Measurements from ENCODE around the gene PAQR5.

PAQR5 gene

GRCh38 chr15:69324565-69324964, 25.9 kb downstream of the PAQR5 start:
- TF ChIP-seq CEBPB (IDR thresholded peaks at IDR 0.05) (no peak), TEAD4 (IDR thresholded peaks at IDR 0.05) (no peak)
- TF ChIP-seq, protein P1, sequence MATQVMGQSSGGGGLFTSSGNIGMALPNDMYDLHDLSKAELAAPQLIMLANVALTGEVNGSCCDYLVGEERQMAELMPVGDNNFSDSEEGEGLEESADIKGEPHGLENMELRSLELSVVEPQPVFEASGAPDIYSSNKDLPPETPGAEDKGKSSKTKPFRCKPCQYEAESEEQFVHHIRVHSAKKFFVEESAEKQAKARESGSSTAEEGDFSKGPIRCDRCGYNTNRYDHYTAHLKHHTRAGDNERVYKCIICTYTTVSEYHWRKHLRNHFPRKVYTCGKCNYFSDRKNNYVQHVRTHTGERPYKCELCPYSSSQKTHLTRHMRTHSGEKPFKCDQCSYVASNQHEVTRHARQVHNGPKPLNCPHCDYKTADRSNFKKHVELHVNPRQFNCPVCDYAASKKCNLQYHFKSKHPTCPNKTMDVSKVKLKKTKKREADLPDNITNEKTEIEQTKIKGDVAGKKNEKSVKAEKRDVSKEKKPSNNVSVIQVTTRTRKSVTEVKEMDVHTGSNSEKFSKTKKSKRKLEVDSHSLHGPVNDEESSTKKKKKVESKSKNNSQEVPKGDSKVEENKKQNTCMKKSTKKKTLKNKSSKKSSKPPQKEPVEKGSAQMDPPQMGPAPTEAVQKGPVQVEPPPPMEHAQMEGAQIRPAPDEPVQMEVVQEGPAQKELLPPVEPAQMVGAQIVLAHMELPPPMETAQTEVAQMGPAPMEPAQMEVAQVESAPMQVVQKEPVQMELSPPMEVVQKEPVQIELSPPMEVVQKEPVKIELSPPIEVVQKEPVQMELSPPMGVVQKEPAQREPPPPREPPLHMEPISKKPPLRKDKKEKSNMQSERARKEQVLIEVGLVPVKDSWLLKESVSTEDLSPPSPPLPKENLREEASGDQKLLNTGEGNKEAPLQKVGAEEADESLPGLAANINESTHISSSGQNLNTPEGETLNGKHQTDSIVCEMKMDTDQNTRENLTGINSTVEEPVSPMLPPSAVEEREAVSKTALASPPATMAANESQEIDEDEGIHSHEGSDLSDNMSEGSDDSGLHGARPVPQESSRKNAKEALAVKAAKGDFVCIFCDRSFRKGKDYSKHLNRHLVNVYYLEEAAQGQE (IDR thresholded peaks at IDR 0.05; ENCODE audit: low read depth) = no peak

GRCh38 chr15:69325456-69325971, 26.8 kb downstream of the PAQR5 start:
- no peak for TF ChIP-seq TAF1 (IDR thresholded peaks at IDR 0.05; ENCODE audit: low read depth)
- TF ChIP-seq TEAD4 (IDR thresholded peaks at IDR 0.05) = no peak
- no peak for TF ChIP-seq USF1 (IDR thresholded peaks at IDR 0.05)
- TF ChIP-seq, protein P2, sequence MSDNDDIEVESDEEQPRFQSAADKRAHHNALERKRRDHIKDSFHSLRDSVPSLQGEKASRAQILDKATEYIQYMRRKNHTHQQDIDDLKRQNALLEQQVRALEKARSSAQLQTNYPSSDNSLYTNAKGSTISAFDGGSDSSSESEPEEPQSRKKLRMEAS (IDR thresholded peaks at IDR 0.05) = no peak
- no peak for TF ChIP-seq ZBTB7A (IDR thresholded peaks at IDR 0.05; ENCODE audit: low read depth)
- TF ChIP-seq YY1 (IDR thresholded peaks at IDR 0.05; ENCODE audit: low read depth) = no peak
- TF ChIP-seq TCF12 (IDR thresholded peaks at IDR 0.05; ENCODE audit: low read depth) = no peak
- TF ChIP-seq FOXM1 (IDR thresholded peaks at IDR 0.05; ENCODE audit: borderline replicate concordance, low read depth) = no peak
- no peak for TF ChIP-seq EGR1 (IDR thresholded peaks at IDR 0.05)
- no peak for TF ChIP-seq CEBPB (IDR thresholded peaks at IDR 0.05)

DNA sequence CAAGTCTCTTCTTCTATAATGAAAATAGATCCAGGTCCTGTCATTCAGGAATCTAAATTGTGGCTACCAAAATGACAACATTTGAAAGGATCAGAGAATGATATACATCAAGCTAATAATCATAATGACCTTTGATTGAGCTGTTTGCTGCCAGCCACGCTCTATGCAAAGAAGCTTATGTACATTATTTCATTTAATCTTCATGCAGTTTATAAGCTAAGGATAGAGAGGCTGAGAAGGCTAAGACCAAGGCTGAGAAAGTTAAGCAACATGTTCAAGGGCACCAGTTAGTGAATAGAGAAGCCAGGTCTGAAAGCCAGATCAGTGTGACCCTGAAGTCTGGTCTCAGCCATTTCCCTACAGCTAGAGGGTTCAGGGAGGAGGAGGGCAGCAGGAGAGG, 29.4 kb downstream of the PAQR5 start:
- TF ChIP-seq TCF12 (IDR thresholded peaks at IDR 0.05; ENCODE audit: low read depth) = no peak
- TF ChIP-seq RAD21 (IDR thresholded peaks at IDR 0.05; ENCODE audit: low read depth) = no peak
- no peak for TF ChIP-seq EP300 (IDR thresholded peaks at IDR 0.05; ENCODE audit: borderline replicate concordance)
- TF ChIP-seq, protein P1 (IDR thresholded peaks at IDR 0.05; ENCODE audit: low read depth) = no peak
- no peak for TF ChIP-seq CEBPB (IDR thresholded peaks at IDR 0.05)
- no peak for TF ChIP-seq CREB1 (IDR thresholded peaks at IDR 0.05; ENCODE audit: low read depth)
- TF ChIP-seq, protein P2 (IDR thresholded peaks at IDR 0.05) = no peak
- TF ChIP-seq TAF1 (IDR thresholded peaks at IDR 0.05; ENCODE audit: low read depth) = no peak
- TF ChIP-seq FOXM1 (IDR thresholded peaks at IDR 0.05; ENCODE audit: borderline replicate concordance, low read depth) = no peak
- no peak for TF ChIP-seq EGR1 (IDR thresholded peaks at IDR 0.05)
- TF ChIP-seq ZBTB7A (IDR thresholded peaks at IDR 0.05; ENCODE audit: low read depth) = no peak
- TF ChIP-seq TEAD4 (IDR thresholded peaks at IDR 0.05) = no peak

DNA sequence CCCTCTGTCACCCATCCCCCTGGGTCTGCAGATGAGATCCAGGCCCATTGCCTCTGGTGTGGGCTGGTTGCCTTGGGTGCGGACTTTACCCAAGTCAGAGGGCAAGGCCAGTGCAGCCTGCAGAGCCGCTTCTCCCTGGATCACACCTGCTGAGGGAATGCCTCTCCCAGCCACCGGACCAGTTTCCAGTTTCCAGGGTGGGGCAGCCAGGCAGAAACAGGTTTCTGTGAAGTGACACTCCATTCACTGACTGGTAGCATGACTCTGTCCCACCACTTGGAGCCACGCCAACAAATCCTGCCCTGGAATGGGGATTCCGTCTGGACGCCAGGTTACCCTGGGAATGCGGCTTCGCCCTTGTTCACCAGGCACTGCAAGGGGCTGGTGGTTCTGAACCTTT, 30.0 kb downstream of the PAQR5 start:
- TF ChIP-seq NFIC (IDR thresholded peaks at IDR 0.05) = peak; percentile 70
- no peak for TF ChIP-seq ZBTB7A (IDR thresholded peaks at IDR 0.05; ENCODE audit: low read depth)
- TF ChIP-seq CREB1 (IDR thresholded peaks at IDR 0.05; ENCODE audit: low read depth) = no peak
- TF ChIP-seq USF1 (IDR thresholded peaks at IDR 0.05) = no peak
- 0 out of 2 replicates have a peak, but pooled peaks have one; percentile 9 for TF ChIP-seq EP300 (IDR thresholded peaks at IDR 0.05; ENCODE audit: borderline replicate concordance)
- no peak for TF ChIP-seq TCF12 (IDR thresholded peaks at IDR 0.05; ENCODE audit: low read depth)
- TF ChIP-seq, protein P2 (IDR thresholded peaks at IDR 0.05) = no peak
- no peak for TF ChIP-seq FOXM1 (IDR thresholded peaks at IDR 0.05; ENCODE audit: borderline replicate concordance, low read depth)

- no peak for TF ChIP-seq ZBTB7A (IDR thresholded peaks at IDR 0.05; ENCODE audit: low read depth)
- TF ChIP-seq, protein P1 (IDR thresholded peaks at IDR 0.05; ENCODE audit: low read depth) = no peak
- no peak for TF ChIP-seq TEAD4 (IDR thresholded peaks at IDR 0.05)
- no peak for TF ChIP-seq TCF12 (IDR thresholded peaks at IDR 0.05; ENCODE audit: low read depth)
- no peak for TF ChIP-seq CREB1 (IDR thresholded peaks at IDR 0.05; ENCODE audit: low read depth)
- TF ChIP-seq CEBPB (IDR thresholded peaks at IDR 0.05) = no peak
- TF ChIP-seq NFIC (IDR thresholded peaks at IDR 0.05) = no peak
Measured at GRCh38 chr15:69337138-69337537, 38.4 kb downstream of the PAQR5 start.
